NCI-H1930 (cell line): ENCODE measurements around the gene REXO4.

Experiments used
- DNase-seq, 2 experiments: peaks; one replicate each; lab custom pipeline; 2025; lab: John Stamatoyannopoulos, UW

The REXO4 gene

GRCh38 chr9:133367221-133367620, 50.6 kb downstream of the REXO4 start:
- no peak for DNase-seq

- no peak for DNase-seq
Measured at GRCh38 chr9:133366435-133366834, 51.4 kb downstream of the REXO4 start.

GRCh38 chr9:133362359-133363044, 55.3 kb downstream of the REXO4 start:
- no peak for DNase-seq

GRCh38 chr9:133361507-133362092, 56.2 kb downstream of the REXO4 start:
- DNase-seq = no peak

- DNase-seq = no peak
Measured at GRCh38 chr9:133360400-133361393, 57.1 kb downstream of the REXO4 start.

GRCh38 chr9:133359399-133360175, 58.2 kb downstream of the REXO4 start:
- DNase-seq = peak in 1 of 2 experiments; percentile 37

GRCh38 chr9:133357656-133358055, 60.2 kb downstream of the REXO4 start:
- DNase-seq = no peak

GRCh38 chr9:133356391-133357091, 61.3 kb downstream of the REXO4 start, which contains the start of the genes SURF1 and SURF2:
TSS of gene SURF1 (minus strand) at chr9:133356487. CDS start at chr9:133356453, 34 bp downstream.
TSS of gene SURF2 (plus strand) at chr9:133356550. CDS start at chr9:133356593, 43 bp downstream.
- DNase-seq = peak; percentile 57 to 76
